ENCODE measurements around the gene ART1.
"Not testable (repeated sequence)": the region's sequence is repeated elsewhere in the genome, so short reads cannot be mapped to it uniquely, and the experiment has no call there.

The ART1 gene, protein sequence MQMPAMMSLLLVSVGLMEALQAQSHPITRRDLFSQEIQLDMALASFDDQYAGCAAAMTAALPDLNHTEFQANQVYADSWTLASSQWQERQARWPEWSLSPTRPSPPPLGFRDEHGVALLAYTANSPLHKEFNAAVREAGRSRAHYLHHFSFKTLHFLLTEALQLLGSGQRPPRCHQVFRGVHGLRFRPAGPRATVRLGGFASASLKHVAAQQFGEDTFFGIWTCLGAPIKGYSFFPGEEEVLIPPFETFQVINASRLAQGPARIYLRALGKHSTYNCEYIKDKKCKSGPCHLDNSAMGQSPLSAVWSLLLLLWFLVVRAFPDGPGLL

DNA sequence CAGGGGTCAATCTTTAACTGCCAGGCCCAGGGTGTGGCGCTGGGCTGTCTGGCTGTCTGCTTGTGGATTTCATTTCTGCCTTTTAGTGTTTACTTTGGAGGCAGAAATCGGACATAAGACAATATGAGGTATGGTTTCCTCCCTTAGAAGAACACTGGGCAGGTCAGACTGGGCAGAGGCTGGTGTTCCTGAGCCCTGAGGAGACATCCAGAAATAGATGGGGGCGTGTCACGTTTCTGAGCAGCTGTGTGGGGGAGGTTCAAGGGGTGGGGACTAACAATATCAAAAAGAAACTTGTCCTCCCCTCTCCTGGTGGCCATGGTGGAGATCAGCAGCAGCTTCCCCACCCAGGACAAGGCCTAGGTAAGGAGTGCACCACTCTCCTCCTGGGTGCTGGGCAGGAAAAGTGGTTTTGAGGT is at the start of gene ART1:
Gene ART1 (plus strand): TSS at position 312 of the 419 bp plus-strand sequence. CDS start 14,086 bp downstream, outside the sequence.
- DNase-seq (ENCODE audit: low spot score): no peak
- no peak within 1 kb of the TSS for H3K4me3 ChIP-seq
- H3K27ac ChIP-seq: no peak within 1 kb of the TSS
- TF ChIP-seq, protein P1, sequence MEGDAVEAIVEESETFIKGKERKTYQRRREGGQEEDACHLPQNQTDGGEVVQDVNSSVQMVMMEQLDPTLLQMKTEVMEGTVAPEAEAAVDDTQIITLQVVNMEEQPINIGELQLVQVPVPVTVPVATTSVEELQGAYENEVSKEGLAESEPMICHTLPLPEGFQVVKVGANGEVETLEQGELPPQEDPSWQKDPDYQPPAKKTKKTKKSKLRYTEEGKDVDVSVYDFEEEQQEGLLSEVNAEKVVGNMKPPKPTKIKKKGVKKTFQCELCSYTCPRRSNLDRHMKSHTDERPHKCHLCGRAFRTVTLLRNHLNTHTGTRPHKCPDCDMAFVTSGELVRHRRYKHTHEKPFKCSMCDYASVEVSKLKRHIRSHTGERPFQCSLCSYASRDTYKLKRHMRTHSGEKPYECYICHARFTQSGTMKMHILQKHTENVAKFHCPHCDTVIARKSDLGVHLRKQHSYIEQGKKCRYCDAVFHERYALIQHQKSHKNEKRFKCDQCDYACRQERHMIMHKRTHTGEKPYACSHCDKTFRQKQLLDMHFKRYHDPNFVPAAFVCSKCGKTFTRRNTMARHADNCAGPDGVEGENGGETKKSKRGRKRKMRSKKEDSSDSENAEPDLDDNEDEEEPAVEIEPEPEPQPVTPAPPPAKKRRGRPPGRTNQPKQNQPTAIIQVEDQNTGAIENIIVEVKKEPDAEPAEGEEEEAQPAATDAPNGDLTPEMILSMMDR (IDR thresholded peaks at IDR 0.05): no peak

DNA sequence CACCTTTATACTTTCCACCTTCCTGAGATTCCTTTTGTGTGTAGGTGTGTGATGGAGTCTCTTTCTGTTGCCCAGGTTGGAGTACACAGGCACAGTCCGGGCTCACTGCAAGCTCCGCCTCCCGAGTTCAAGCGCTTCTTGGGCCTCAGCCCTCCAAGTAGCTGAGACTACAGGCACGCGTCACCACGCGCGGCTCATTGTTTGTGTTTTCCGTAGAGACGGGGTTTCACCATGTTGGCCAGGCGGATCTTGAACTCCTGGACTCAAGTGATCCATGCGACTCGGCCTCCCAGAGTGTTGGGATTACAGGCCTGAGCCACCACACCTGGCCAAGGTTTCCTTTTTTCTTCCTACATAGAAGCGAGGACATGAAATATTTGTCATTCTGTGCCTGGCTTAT is 47.2 kb upstream of the ART1 start:
- DNase-seq (ENCODE audit: low spot score); H3K4me3 ChIP-seq; H3K27ac ChIP-seq: not testable (repeated sequence)

DNA sequence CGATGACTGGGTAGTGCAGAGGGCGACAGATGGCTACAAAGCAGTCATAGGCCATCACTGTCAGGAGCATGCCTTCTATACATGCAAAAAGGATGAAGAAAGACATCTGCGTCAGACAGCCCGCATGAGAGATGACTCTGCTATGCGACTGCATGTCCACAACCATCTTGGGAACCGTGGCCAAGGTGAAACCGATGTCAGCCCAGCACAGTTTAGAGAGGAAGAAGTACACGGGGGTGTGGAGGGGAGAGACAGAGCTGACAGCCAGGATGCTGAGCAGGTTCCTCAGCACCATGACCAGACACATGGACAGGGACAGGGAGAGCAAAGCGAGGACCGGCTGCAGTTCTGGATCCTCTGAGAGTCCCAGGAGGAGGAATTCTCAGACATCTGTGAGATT is 44.7 kb upstream of the ART1 start:
- DNase-seq (ENCODE audit: low spot score); H3K27ac ChIP-seq; H3K4me3 ChIP-seq: not testable (repeated sequence)

DNA sequence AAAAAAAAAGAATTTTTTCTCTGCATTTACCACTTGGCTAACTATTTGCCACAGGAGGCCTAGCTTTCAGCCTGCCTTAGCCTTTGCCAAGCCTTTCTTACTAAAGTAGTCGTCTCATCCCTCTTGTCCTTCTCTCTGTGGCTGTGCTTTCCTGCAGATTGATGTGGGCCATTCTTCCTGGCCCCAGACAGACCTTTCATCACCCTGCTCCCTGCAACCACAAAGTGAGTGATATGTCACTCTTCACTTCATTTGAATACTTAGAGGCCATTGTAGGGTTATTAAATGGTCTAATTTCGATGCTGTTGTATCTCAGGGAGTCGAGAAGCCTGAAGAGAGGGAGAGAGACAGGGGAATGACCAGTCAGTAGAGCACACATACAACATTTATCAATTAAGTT is 40.8 kb upstream of the ART1 start:
- no peak for DNase-seq (ENCODE audit: low spot score)
- Histone ChIP-seq H3K27ac (no peak overlapping the region), H3K4me3 (no peak overlapping the region)
- TF ChIP-seq, protein P1 (IDR thresholded peaks at IDR 0.05): no peak

DNA sequence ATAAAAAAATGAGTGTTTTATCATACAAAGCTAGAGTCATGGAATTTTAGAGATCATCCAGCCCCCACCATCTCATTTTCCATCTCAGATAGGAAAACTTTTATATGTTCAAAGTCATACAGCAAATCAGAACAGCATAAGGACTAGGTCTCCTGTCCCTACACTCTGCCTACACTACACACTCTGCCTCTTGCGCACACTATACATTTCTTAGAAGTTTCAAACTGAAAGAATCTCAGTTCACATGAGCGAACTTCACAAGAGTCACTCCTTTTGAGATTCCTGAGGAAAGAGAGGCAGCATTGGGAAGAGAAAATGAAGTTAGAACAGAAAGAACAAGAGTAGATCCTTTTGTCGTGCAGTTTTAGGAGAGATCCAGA is 39.7 kb upstream of the ART1 start:
- no peak for DNase-seq (ENCODE audit: low spot score)
- TF ChIP-seq, protein P1 (IDR thresholded peaks at IDR 0.05): no peak
- H3K27ac ChIP-seq: no peak overlapping the region
- no peak overlapping the region for H3K4me3 ChIP-seq

DNA sequence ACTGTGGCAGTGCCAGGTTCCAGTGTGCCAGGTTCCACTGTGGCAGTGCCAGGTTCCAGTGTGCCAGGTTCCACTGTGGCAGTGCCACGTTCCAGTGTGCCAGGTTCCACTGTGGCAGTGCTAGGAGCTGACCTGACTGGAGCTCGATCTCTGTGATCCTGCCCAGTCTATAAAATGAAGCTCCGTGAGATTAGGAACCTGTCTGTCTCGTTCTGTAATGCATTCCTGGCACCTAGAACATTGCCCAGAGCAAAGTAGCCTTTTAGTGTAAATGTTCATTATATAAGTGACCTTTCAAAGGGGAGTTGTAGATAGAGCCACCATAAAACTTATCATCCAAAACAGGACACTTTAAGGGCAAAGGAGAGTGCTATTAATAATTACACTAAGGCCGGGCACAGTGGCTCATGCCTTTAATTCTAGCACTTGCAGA is 39.1 kb upstream of the ART1 start:
- TF ChIP-seq, protein P1 (IDR thresholded peaks at IDR 0.05): no peak
- Histone ChIP-seq H3K27ac (no peak overlapping the region), H3K4me3 (no peak overlapping the region)
- no peak for DNase-seq (ENCODE audit: low spot score)

DNA sequence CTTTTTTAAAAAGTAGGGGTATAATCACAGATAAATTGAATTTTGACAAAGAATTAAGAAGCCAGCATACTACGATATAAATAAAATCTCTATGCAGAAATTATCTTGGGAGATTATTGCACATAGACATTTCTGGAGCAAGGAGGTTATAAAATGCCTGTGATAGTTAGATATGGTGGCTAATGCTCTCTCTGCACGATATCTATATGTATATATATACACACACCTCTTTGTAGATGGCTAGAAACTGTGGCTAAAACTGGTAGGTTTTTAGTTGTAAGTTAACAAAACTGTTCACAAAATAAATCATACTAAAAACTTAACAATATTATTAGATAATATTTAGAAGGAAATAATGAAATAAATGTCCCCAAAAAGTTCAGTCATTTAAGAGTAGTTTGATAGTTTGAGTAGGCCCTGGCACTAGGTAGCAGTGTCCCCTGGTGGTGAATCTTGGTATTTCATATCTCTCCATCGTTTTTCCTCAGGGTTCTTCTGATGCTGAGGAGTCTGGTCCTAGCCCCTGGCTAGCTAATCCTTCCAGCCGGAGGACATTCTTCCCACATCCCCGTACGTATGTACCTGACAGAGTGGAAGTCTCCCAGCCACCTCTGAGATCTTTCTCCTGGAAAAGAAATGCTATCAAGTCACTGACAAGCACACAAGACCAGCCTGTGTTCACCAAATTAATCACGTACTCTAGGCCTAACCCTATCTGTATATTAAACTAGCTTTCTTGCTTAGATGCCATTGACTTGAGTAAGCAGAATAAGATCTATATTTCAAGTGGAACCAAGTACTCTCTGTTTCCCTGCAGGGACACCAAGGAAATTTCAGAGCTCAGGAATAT is 35.3 kb upstream of the ART1 start:
- H3K4me3 ChIP-seq: no peak overlapping the region
- TF ChIP-seq, protein P1 (IDR thresholded peaks at IDR 0.05): peak; percentile 76
- no peak for DNase-seq (ENCODE audit: low spot score)
- H3K27ac ChIP-seq: no peak overlapping the region

DNA sequence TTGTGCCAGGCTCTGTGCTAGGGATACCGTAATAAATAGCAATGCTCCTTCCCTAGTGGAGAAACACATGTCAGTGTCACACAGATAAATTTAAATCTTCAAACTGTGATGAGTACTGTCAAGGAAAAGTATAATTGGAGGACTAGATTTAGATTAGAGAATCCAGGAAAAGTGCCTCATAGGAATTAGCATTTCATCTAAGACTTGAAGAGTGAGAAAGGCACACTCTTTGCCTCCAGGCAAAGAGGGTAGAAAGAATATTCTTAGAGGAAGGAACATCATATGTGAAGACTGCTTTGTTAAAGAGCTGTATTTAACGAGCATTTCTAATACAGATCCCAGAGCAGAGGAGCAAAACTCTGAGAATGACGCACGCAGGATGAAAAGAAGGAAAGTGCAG is 34.1 kb upstream of the ART1 start:
- DNase-seq (ENCODE audit: low spot score): no peak
- Histone ChIP-seq H3K27ac (no peak overlapping the region), H3K4me3 (no peak overlapping the region)
- TF ChIP-seq, protein P1 (IDR thresholded peaks at IDR 0.05): no peak
